ENCODE results near the gene ATP13A4. TPM values are rescaled to one million over a fixed set of nuclear protein-coding genes. Genes with fewer than 3 reads are reported as not detected.

The ATP13A4 gene
- total RNA-seq, 1 experiment from 2014 or later = 0.22 TPM

DNA sequence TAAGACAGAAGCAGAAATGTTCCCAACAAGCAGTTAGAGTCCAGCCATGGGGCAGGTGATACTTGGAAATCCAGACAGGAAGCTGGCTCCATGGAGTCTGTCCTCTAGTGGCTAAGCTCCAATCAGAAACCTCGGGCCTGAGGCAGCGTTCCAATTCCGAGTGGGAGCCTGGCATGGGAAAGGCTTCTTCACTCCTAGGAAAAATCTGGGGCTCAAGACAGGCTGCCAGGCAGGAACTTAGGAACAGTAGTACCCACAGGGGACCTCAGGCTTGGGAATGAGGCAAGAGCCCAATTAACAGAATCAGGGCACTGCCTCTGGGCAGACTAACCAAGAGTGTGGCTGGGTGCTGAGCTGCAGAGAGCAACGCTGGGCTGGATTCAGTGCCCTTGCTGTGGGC lies 6.2 kb upstream of the ATP13A4 start:
- Histone ChIP-seq H2AFZ (no peak overlapping the region), H3K9me2 (ENCODE audit: insufficient read depth) (no peaks in the 10 kb centered on the region), H3K27ac (no peak overlapping the region), H4K20me1 (ENCODE audit: insufficient read depth) (no peaks in the 10 kb centered on the region), H3K9me3 (ENCODE audit: insufficient read depth, low read depth) (no peaks in the 10 kb centered on the region), H3K27me3 (ENCODE audit: insufficient read depth, low read depth) (no peaks in the 10 kb centered on the region), H3K4me2 (no peak overlapping the region), H3K4me3 (no peak overlapping the region), H3K4me1 (replicated peaks; ENCODE audit: insufficient read depth) (no peaks in the 10 kb centered on the region), H3K36me3 (ENCODE audit: low read depth) (no peaks in the 10 kb centered on the region), H3F3A (ENCODE audit: insufficient read depth, low read depth) (no peaks in the 10 kb centered on the region), H3K79me2 (ENCODE audit: low read depth) (no peaks in the 10 kb centered on the region)
- ChIA-PET CTCF (no interaction called here), POLR2A (ENCODE audit: unreplicated experiment) (no interaction called here)
- BruUV-seq (replicated peaks) = no TSS peak
- no peak for DNase-seq
- no peak for TF ChIP-seq EZH2 (IDR thresholded peaks at IDR 0.05; ENCODE audit: low read depth)
- TF ChIP-seq, protein P1, sequence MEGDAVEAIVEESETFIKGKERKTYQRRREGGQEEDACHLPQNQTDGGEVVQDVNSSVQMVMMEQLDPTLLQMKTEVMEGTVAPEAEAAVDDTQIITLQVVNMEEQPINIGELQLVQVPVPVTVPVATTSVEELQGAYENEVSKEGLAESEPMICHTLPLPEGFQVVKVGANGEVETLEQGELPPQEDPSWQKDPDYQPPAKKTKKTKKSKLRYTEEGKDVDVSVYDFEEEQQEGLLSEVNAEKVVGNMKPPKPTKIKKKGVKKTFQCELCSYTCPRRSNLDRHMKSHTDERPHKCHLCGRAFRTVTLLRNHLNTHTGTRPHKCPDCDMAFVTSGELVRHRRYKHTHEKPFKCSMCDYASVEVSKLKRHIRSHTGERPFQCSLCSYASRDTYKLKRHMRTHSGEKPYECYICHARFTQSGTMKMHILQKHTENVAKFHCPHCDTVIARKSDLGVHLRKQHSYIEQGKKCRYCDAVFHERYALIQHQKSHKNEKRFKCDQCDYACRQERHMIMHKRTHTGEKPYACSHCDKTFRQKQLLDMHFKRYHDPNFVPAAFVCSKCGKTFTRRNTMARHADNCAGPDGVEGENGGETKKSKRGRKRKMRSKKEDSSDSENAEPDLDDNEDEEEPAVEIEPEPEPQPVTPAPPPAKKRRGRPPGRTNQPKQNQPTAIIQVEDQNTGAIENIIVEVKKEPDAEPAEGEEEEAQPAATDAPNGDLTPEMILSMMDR (conservative IDR thresholded peaks at IDR 0.05) = no peak
- intact Hi-C loops (cut with micrococcal nuclease; ENCODE audit: unreplicated experiment) = no loop called here

DNA sequence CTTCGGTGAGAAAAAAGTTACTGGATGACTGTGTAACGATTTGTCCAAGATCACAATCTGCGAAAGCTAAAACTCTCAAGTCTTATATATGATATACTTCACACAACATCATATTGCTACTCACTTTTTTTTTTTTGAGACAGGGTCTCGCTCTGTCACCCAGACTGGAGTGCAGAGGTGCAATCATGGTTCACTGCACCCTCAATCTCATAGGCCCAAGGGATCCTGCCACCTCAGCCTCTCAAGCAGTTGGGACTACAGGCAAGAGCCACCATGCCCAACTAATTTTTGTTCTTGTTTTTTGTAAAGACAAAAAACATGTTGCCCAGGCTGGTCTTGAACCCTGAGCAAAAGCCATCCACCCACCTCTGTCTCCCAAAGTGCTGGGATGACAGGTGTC lies 5.4 kb upstream of the ATP13A4 start:
- no peaks in the 10 kb centered on the region for H3F3A ChIP-seq (ENCODE audit: insufficient read depth, low read depth)
- no peaks in the 10 kb centered on the region for H3K4me1 ChIP-seq (replicated peaks; ENCODE audit: insufficient read depth)
- no peaks in the 10 kb centered on the region for H3K36me3 ChIP-seq (ENCODE audit: low read depth)
- BruUV-seq (replicated peaks) = no TSS peak
- DNase-seq = no peak
- no peak overlapping the region for H3K27ac ChIP-seq
- TF ChIP-seq, protein P1 (conservative IDR thresholded peaks at IDR 0.05) = no peak
- no peak for TF ChIP-seq EZH2 (IDR thresholded peaks at IDR 0.05; ENCODE audit: low read depth)
- H3K27me3 ChIP-seq (ENCODE audit: insufficient read depth, low read depth) = no peaks in the 10 kb centered on the region
- H3K4me2 ChIP-seq = no peak overlapping the region
- ChIA-PET POLR2A (ENCODE audit: unreplicated experiment) (no interaction called here), CTCF (no interaction called here)
- H3K79me2 ChIP-seq (ENCODE audit: low read depth) = no peaks in the 10 kb centered on the region
- H3K9me2 ChIP-seq (ENCODE audit: insufficient read depth) = no peaks in the 10 kb centered on the region
- H3K4me3 ChIP-seq = no peak overlapping the region
- H2AFZ ChIP-seq = no peak overlapping the region
- intact Hi-C loops (cut with micrococcal nuclease; ENCODE audit: unreplicated experiment) = no loop called here
- H3K9me3 ChIP-seq (ENCODE audit: insufficient read depth, low read depth) = no peaks in the 10 kb centered on the region
- no peaks in the 10 kb centered on the region for H4K20me1 ChIP-seq (ENCODE audit: insufficient read depth)

DNA sequence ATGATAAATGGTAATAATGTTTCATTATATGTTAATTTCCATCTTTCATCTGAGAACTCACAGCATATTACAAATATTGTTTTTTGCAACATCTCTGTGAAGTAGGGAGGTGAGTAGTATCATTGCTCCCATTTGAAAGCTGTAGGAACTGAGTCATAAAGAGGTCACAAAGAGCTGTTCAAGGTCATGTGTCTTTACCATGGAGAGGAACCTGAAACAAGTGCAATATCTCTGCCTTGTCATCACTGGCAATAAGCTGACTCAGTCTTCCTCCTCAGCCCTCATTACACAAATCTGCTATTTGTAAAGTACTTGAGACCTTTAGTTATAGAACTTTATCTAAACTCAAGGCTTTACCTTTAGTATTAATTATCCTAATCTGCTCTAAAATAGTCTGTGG lies 4.4 kb upstream of the ATP13A4 start:
- H3F3A ChIP-seq (ENCODE audit: insufficient read depth, low read depth) = no peaks in the 10 kb centered on the region
- no peaks in the 10 kb centered on the region for H3K9me3 ChIP-seq (ENCODE audit: insufficient read depth, low read depth)
- H3K4me3 ChIP-seq = no peak overlapping the region
- H3K9me2 ChIP-seq (ENCODE audit: insufficient read depth) = no peaks in the 10 kb centered on the region
- H3K27ac ChIP-seq = no peak overlapping the region
- CTCF ChIA-PET = no interaction called here
- POLR2A ChIA-PET (ENCODE audit: unreplicated experiment) = no interaction called here
- 0 out of 2 replicates have a peak, but pooled peaks cover under 1% of the 10 kb centered on the region for H3K4me1 ChIP-seq (replicated peaks; ENCODE audit: insufficient read depth)
- H2AFZ ChIP-seq = no peak overlapping the region
- no peak overlapping the region for H3K4me2 ChIP-seq
- TF ChIP-seq EZH2 (IDR thresholded peaks at IDR 0.05; ENCODE audit: low read depth) = no peak
- TF ChIP-seq, protein P1 (conservative IDR thresholded peaks at IDR 0.05) = no peak
- no peaks in the 10 kb centered on the region for H4K20me1 ChIP-seq (ENCODE audit: insufficient read depth)
- intact Hi-C loops (cut with micrococcal nuclease; ENCODE audit: unreplicated experiment) = no loop called here
- no peaks in the 10 kb centered on the region for H3K27me3 ChIP-seq (ENCODE audit: insufficient read depth, low read depth)
- no TSS peak for BruUV-seq (replicated peaks)
- H3K79me2 ChIP-seq (ENCODE audit: low read depth) = no peaks in the 10 kb centered on the region
- no peak for DNase-seq
- H3K36me3 ChIP-seq (ENCODE audit: low read depth) = no peaks in the 10 kb centered on the region

Data from PC-9 (cell line).